Activated naive CD4-positive, alpha-beta T cell treated with anti-CD3 and anti-CD28 coated beads, Interleukin-2, amount 50 U/mL, for 72 hours (primary cell): Measurements from ENCODE around the gene RAB37. TPM values are rescaled to one million over a fixed set of nuclear protein-coding genes. Genes with fewer than 3 reads are reported as not detected.
A peak's percentile ranks its signal among the peaks of the same experiment; 100 is the strongest.

Experiments
- ATAC-seq, 2 donors: fragments of 150-1000 bp; cut with Tn5 transposase; 2 replicates each; pipeline ENCODE4 v1.10.0; 2021; ENCODE audit warnings: mild to moderate bottlenecking in 2 of 2, moderate library complexity in 2 of 2
- DNase-seq, 2 donors: peaks; one replicate each; pipeline ENCODE4 v3.0.0; 2021 to 2022; ENCODE audit warnings: low spot score in 2 of 2
- H3K27ac Mint-ChIP-seq, 2 donors: one replicate each; pipeline ENCODE4 v1.8.0; 2022; ENCODE audit warnings: mild to moderate bottlenecking in 2 of 2, mixed read lengths in 2 of 2
- H3K36me3 Mint-ChIP-seq, 2 donors: one replicate each; pipeline ENCODE4 v1.8.0; 2022; ENCODE audit warnings: mixed read lengths in 2 of 2
- H3K9me3 Mint-ChIP-seq, 2 donors: one replicate each; pipeline ENCODE4 v1.8.0; 2022; ENCODE audit warnings: mixed read lengths in 2 of 2
- total RNA-seq, 2 donors: library from RNA; stranded (reverse); gene quantifications; one replicate each; pipeline ENCODE4 v1.2.3, GENCODE V29; 2022

The RAB37 gene
- total RNA-seq, 2 donors from 2014 or later, result 3.4 to 4.0 TPM

DNA sequence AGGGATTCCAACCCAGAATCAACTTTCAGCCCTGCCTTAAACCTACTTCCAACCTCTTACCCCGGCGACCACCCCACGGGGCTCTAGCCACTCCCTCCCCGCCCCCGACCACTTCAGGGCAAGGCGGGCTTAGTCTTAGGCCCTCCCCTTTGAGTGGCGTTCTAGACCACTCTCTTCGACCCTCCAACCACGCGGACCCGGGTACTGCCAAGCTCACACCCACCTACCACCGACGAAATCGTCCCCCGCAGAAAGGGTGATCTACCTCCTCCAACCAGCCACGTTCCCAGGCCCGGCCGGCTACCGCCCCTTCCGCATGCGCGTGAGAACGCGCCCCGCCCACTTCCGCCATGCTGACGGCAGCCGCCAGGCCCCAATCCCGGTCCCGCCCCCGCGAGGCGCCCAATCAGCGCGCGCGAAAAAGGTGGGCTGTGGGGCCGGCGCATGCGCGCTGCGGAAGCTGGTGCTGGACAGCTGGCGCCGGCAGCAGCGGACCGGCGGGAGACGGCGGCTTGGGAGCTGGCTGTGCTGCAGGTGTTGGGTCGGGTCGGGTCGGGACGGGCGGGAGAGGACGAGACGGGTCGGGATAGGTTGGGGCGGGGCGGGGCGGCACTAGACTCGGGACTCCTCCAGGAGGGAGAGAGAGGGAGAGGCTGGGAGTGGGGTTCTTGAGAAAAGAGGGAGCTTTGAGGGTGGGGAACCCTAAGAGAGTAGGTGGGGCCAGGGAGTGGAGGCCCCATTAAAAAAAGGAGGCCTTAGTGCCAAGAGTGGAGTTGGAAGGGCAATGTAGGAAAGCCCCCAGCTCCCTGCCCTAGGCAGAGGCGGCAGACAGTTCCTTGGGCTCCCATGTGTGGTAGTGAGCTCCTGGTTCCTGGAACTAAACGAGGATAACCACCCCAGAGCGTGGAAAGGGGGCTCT, 39.2 kb downstream of the RAB37 start, which contains the start of gene NAT9:
Gene NAT9 (minus strand): TSS at position 302 of the 919 bp plus-strand sequence. CDS start 647 bp downstream, outside the sequence.
- peak within 1 kb of the TSS; percentile 94 to 99 for H3K27ac Mint-ChIP-seq
- peak; percentile 79 to 81 for ATAC-seq
- DNase-seq, result peak; percentile 99 to 100
- peaks cover 10 to 27% of the 10 kb centered on the region in 2 donors for H3K36me3 Mint-ChIP-seq
- H3K9me3 Mint-ChIP-seq, result no peaks in the 10 kb centered on the region

DNA sequence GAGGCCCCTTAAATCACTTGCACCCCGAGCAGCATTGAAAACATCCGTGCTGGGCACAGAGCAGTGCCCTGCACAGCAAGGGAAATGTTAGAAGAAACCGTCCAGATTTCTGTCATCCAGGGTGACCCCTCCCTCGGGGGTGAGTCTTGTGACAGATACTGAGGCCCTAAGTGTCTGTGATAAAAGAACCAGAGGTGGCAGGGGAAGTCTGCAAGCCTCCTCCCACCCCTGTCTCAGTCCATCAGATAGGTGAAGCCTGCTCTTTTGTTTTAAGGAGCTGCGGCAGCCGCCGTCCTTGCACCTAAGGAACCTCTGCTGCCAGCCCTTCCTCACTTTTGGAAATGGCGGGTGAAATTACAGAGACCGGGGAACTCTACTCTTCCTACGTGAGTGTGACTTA, 39.9 kb downstream of the RAB37 start:
- DNase-seq (no peak), ATAC-seq (no peak)
- peaks cover 10 to 27% of the 10 kb centered on the region in 2 donors for H3K36me3 Mint-ChIP-seq
- H3K27ac Mint-ChIP-seq, result peak overlapping the region in 1 of 2 donors; percentile 94
- no peaks in the 10 kb centered on the region for H3K9me3 Mint-ChIP-seq

DNA sequence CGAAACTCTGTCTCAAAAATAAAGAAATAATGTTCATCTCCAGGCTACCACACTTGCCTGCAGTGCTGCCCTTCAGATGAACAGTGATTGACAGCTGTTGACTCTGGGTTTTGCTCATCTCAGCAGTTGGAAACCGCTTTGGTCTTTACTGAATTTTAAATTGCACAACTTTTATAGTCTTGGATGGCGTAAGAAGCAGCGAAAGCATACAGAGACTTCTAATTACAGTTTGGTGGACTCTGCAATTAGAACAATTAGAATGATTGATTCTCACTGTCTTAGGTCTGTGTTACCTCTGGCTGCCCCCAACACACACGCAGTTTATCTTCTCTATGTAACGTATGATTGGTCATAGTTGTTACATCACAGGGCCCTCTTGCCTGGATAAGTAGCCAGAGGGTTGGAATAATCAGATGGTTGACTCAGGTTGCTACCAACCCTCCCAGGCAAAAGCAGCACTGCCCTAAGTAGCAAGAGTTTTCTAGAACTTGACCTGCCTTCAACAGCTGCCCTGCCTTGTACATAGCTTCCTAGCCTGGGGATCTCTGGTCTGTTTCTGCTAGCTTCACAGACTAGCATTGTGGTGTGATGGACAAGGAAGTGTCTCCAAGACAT, 41.0 kb downstream of the RAB37 start:
- ATAC-seq (no peak), DNase-seq (no peak)
- Mint-ChIP-seq H3K36me3 (peaks cover 10 to 16% of the 10 kb centered on the region in 2 donors), H3K9me3 (no peaks in the 10 kb centered on the region), H3K27ac (no peak overlapping the region)

DNA sequence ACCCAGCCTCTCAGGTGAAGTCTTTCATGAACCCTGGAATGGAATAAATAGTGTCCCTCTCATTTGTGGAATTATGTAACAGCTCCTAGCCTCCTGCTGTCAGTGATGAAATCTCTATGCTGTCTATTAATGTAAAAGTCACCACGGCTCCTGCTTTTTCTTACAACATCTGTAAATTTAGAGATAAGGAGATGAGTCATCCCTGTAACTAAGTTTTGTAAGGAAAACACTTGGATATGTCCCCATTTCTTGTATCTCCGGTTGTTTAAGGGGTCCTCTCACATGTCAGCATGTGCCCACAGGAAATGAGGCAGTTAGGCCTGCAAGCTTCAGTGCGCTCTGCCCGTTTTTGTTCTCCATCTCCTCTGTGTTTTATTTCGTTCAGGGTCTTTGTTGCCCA, 41.9 kb downstream of the RAB37 start:
- H3K36me3 Mint-ChIP-seq, result peaks cover 10 to 13% of the 10 kb centered on the region in 2 donors
- no peaks in the 10 kb centered on the region for H3K9me3 Mint-ChIP-seq
- DNase-seq (no peak), ATAC-seq (no peak)
- peak overlapping the region in 1 of 2 donors; percentile 82 for H3K27ac Mint-ChIP-seq

DNA sequence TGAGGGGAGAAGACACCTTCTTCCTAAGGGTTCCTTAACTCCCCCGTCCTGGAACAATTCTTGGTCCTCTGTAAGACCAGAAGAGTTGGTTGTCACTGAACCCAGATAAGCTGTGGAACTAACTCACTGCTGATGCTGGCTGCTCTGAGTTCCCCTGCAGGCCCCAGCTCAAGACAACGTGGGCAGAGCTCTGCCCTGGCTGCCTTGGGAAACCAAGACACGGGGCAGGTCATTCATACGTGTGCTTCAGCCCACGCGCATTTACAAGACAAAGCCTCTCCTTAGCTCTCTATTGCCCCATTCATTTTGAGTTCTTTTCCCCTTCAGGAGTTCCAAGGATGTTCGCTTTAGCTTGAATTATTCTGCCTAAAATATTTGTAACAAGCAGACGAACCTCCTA, 42.4 kb downstream of the RAB37 start:
- H3K27ac Mint-ChIP-seq, result peak overlapping the region; percentile 82 to 93
- no peaks in the 10 kb centered on the region for H3K9me3 Mint-ChIP-seq
- ATAC-seq (peak; percentile 2 to 6), DNase-seq (no peak)
- H3K36me3 Mint-ChIP-seq, result peaks cover 10% of the 10 kb centered on the region in 2 donors

DNA sequence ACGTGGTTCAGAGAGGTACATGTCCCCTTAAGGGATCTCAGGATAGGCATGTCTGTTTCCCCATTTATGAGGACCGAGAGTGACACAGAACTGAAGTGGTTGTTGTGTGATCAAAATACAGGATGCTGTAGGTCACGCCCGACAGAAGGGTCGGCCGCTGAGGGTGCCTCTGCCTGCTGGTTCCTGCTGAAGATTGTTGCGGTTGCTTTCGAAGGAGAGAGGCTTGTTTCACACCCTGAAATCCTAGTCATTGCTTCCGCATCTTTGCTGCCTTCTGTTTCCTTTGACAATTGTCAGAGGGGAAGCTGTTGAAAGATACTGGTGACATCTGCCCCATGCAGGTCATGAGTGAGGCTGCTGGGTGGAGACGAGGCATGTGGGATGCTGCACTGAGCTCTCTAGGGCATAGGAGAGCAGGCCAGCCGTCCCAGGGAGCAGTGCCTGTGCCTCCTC, 42.9 kb downstream of the RAB37 start:
- ATAC-seq, result peak; percentile 73 to 76

DNA sequence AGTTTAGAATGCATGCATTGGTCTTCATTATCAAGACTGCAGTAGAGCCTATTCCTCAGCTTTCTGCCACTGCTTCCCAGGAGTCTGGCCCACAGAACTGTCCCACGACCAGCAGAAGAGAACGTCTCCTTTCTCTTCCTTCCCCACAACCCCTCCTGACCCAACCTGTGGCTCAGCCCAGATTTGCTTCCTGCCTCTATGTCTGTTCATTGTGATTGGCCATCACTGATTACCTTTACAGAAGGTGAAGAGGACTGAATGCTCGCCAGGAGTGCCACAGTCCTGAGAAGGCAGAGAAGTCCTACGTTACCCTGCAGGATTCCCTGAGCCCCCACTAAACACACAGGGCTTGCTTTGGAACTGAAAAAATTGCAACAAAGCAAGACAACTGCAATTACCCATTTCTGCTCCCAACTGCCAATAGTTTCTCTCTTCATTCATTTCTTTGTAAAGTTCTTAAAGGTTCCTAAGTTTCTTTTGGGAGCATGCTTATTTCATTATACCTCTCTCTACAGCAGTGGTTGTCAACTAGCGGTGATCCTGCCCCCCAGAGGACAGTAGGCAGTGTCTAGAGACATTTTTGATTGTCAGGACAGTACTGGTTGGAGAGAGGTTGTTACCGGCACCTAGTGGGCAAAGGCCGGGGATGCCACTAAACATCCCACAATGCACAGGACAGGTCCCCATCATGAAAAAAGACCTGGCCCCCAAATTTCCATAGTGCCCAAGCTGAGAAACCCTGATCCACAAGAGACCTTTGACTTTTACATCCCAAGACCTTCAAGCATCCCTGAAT, 43.6 kb downstream of the RAB37 start:
- no peak for ATAC-seq
- peaks cover 7% of the 10 kb centered on the region in 2 donors for H3K36me3 Mint-ChIP-seq
- peak overlapping the region; percentile 82 to 93 for H3K27ac Mint-ChIP-seq
- DNase-seq, result no peak
- H3K9me3 Mint-ChIP-seq, result no peaks in the 10 kb centered on the region

More for the DNA sequence above, 42.9 kb downstream of the RAB37 start:
- H3K27ac Mint-ChIP-seq, result peak overlapping the region; percentile 82 to 93
- H3K9me3 Mint-ChIP-seq, result no peaks in the 10 kb centered on the region
- peaks cover 10% of the 10 kb centered on the region in 2 donors for H3K36me3 Mint-ChIP-seq
- peak; percentile 58 to 68 for DNase-seq

DNA sequence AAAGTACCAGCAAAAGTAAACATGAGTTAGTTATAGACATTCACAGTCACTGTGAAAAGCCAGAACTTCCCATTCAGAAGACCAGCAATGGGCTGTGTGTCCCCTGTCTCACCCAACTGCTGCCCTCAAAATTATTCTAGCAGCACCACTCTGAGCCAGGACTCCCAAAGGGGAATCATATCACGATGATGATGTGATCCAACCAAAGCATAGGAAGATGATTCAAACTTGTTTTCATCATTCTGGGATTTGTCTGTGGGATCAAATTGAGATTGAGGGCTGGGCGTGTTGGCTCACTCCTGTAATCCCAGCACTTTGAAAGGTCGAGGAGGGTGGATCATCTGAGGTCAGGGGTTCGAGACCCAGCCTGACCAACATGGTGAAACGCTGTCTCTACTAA, 45.5 kb downstream of the RAB37 start:
- Mint-ChIP-seq H3K27ac (peak overlapping the region in 1 of 2 donors; percentile 74), H3K36me3 (no peaks in the 10 kb centered on the region), H3K9me3 (no peaks in the 10 kb centered on the region)
- ATAC-seq, result no peak
- DNase-seq, result no peak

DNA sequence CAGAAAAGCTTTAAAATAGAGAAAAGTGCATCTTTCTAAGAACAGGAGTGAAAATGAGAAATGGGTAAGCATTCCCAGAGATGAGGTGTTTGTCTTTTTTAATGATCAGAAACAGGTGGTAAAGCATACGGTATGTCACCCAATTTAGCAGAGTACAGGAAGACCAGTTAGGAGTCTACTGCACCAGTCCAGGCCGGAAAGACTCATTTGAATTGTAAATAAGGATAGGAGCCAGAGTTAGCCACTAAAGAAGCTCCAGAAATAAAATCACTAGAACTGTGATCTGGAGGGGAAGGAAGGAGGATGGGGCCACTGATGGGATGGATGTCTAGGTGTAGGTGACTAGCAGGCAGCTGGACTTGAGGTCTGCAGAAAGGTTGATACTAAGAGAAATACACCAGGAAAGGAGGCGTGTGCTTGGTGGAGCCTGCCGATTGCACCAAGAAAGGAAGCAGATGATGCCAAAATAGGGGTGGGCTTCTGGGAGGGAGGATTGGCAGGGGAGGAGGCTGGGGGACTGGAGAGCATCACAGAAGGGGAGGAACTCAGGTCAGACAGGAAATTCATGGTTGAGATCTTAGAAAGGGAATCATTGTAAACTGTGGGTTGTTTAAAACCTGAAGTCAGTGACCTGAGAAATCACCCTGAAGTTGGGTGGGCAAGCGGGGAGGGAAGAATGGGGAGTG, 47.2 kb downstream of the RAB37 start:
- DNase-seq (no peak), ATAC-seq (no peak)
- H3K36me3 Mint-ChIP-seq, result peaks cover 0 to 5% of the 10 kb centered on the region in 2 donors
- H3K27ac Mint-ChIP-seq, result no peak overlapping the region
- H3K9me3 Mint-ChIP-seq, result no peaks in the 10 kb centered on the region

DNA sequence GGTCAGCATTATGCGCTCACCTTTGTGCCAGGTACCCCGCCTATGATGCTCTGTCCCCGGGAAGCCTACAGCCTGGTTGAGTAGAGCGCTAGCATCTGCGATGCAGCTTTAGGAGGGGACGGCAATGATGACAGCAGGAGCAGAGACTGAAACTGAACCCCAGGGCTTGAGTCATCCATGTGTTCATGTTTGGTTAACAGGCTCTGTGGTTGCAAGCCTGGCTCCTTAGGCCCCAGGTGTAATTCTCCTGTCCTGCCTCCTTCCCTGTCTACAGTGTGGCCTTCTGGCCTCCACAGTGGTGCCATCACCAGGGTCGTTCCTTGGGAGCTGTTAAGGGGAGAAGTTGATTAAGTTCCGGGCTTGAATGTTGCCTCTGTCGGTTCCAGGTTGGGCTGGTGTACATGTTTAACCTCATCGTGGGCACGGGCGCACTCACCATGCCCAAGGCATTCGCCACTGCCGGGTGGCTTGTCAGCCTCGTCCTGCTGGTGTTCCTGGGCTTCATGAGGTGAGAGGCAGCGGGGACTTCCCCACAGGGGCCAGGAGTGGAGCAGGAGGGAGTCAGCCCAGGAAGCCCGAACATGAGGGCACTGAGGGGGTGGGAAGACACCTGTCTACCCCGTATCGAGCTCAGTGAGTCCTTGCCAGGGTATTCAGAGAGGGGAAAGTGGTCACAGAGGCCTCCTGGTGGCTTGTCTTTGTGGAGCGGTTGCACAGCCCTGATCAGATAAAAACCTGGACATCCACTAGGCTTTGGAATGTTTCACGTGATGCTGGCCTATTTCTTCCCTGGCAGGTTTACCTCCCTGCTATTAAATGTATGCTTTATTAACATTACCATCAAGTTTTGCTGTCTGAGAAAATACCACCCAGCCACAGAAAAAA, 48.3 kb downstream of the RAB37 start:
- peaks cover 5 to 6% of the 10 kb centered on the region in 2 donors for H3K36me3 Mint-ChIP-seq
- peak; percentile 84 to 86 for ATAC-seq
- no peaks in the 10 kb centered on the region for H3K9me3 Mint-ChIP-seq
- peak in 1 of 2 donors; percentile 32 for DNase-seq
- H3K27ac Mint-ChIP-seq, result peak overlapping the region in 1 of 2 donors; percentile 76

DNA sequence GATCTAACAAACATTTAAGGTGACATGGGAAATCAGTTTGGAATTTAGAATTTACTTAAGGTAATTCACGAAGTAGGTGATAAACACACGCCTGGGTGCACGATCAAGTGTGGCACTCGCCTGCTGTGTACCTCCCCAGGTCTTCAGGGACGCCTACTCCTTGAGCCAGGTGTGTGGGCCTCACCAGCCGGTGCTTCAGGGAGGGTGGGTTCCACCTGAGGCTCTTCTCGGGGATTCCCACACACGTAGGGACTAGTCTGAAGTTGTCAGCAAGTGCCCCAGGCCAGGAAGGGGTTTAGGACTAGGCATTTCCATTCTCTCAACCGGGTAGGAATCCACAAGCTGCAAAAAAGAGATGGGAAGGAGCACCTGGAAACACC, 48.9 kb downstream of the RAB37 start:
- H3K36me3 Mint-ChIP-seq, result peaks cover 5 to 10% of the 10 kb centered on the region in 2 donors
- ATAC-seq, result no peak
- no peaks in the 10 kb centered on the region for H3K9me3 Mint-ChIP-seq
- H3K27ac Mint-ChIP-seq, result peak overlapping the region; percentile 34 to 76
- DNase-seq, result no peak

DNA sequence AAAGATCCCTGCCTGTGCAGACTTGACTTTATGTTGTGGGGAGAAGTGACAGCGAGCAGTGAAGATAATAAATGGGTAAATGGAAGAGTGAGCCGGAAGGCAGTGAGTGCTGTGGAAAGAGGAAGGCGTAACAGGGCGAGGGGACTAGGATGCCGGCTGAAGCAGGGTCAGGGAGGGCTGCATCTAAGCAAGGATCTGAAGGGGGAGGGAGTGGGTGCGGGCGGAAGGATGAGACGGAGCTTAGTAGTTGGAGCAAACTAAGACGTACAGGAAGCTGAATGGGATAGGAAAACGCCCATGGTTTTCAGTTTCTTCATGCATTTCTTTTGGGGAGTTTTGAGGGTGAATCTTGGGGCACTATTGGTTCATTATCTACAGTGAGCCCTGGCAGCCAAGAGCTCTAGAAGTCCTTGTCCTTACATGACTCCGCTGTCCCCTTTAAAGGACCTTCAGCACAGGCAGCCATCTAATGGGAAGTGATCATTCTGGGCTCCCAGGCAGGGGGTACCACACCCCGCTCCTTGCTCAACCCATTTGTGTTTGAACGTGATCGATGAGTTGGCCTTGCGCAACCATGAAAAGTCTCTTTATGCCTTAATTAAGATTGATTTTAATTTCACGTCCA, 49.5 kb downstream of the RAB37 start:
- peak in 1 of 2 donors; percentile 7 for ATAC-seq
- DNase-seq, result no peak
- H3K27ac Mint-ChIP-seq, result peak overlapping the region; percentile 76 to 82
- H3K36me3 Mint-ChIP-seq, result peaks cover 5 to 10% of the 10 kb centered on the region in 2 donors
- H3K9me3 Mint-ChIP-seq, result no peaks in the 10 kb centered on the region

DNA sequence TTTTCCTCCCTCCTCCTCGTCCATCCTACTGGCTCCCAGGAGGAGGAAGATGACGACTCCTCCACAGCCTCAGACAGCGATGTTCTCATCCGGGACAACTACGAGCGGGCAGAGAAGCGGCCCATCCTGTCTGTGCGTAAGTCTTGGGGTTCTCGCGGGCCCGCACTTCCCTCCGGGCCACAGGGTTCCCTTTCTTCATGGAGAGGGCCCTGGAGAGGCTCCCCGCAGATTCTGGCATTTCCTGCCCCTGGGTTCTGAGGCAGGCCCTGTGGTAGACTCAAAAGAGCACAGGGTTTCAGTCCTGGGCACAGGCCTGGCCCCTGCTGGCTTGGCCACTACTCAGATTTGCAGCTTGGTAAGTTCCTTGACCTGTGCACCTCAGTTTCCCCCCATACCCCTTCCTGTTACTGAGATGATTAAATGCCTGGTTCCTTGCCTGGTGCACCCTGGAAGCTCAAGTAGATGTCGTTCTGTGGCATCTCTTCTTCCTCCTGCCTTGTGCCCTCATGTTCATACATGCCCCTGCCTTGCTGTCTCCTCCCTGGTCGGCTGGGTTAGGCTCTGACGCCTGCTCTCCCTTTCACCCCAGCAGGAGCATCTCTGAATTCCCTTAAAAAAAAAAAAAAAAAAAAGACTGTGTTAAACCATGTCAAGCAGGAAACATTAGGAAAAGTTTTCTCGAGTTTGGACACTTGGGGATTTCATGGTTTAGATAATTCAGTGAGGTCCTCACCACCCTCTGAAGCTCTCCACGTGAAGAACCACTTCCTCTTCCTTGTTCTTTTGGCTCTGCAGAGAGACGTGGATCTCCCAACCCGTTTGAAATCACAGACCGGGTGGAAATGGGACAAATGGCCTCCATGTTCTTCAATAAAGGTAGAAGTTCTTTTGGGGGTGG, 53.4 kb downstream of the RAB37 start:
- no peak for DNase-seq
- Mint-ChIP-seq H3K36me3 (peaks cover 5 to 10% of the 10 kb centered on the region in 2 donors), H3K27ac (peak overlapping the region in 1 of 2 donors; percentile 61), H3K9me3 (no peaks in the 10 kb centered on the region)
- ATAC-seq, result no peak

DNA sequence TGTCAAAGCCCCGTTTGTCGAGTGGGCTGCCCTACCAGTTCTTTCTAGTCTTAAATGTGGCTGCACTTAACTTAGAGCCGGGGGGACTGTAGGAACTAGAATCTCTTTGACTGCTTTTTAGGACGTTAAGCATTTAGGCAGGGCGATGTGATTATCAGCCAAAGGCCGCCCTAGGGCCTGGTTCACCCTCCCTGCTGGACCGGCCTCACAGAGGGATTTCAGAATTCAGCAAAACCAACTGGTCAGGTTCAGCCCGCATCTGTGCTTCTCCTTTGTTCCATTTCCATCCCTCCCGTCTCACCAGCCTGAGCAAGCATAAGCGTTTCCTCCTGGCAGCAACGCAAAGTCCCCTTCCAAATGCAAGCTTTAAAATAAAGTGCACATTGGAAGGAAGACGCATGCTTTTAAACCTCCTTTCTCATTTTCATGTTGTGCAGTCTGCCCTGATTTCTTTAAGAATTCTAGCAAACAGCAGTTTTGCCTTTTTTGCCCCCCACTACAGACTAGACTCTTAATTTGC, 55.6 kb downstream of the RAB37 start:
- ATAC-seq, result no peak
- no peak for DNase-seq
- H3K27ac Mint-ChIP-seq, result no peak overlapping the region
- peaks cover 5 to 10% of the 10 kb centered on the region in 2 donors for H3K36me3 Mint-ChIP-seq
- H3K9me3 Mint-ChIP-seq, result no peaks in the 10 kb centered on the region
